CD14-positive monocyte (primary cell): ENCODE data around the gene SETD6. TPM values are rescaled to one million over a fixed set of nuclear protein-coding genes. Genes with fewer than 3 reads are reported as not detected.

Source experiments
- DNase-seq, 3 donors: peaks; one replicate each; pipeline ENCODE4 v3.0.0-alpha.2; 2011 to 2022
- H2AFZ ChIP-seq: 2 replicates; pipeline ENCODE4 v1.6.0; 2012; ENCODE audit warnings: mild to moderate bottlenecking, low read depth, low read length, inconsistent platforms; ENCODE audit not compliant: insufficient read depth, poor library complexity, severe bottlenecking
- H3K27ac ChIP-seq, 2 donors: 1 replicate in 1 of 2; 2 replicates in 1 of 2; pipeline ENCODE4 v1.5.1; 2012 to 2013; ENCODE audit warnings: low read length in 2 of 2, control low read depth in 1 of 2, inconsistent platforms in 1 of 2, low read depth in 1 of 2, mild to moderate bottlenecking in 1 of 2
- H3K27me3 ChIP-seq, 2 donors: one replicate each; pipeline versions ENCODE4 v1.6.0 to v1.6.1; 2011 to 2013; ENCODE audit warnings: low read length in 2 of 2; ENCODE audit not compliant: control insufficient read depth in 2 of 2, insufficient read depth in 2 of 2
- H3K36me3 ChIP-seq, 2 donors: replicated peaks in 1 of 2; 1 replicate in 1 of 2; 2 replicates in 1 of 2; pipeline versions ENCODE4 v1.5.1 to v1.6.1; 2012 to 2013; ENCODE audit warnings: low read length in 2 of 2, control low read depth in 1 of 2, inconsistent platforms in 1 of 2, mild to moderate bottlenecking in 1 of 2; ENCODE audit not compliant: insufficient read depth in 2 of 2, control insufficient read depth in 1 of 2
- H3K4me1 ChIP-seq, 2 donors: 1 replicate in 1 of 2; 2 replicates in 1 of 2; pipeline versions ENCODE4 v1.5.1 to v1.6.1; 2012 to 2013; ENCODE audit warnings: low read length in 2 of 2, control low read depth in 1 of 2, inconsistent platforms in 1 of 2, mild to moderate bottlenecking in 1 of 2, moderate library complexity in 1 of 2; ENCODE audit not compliant: insufficient read depth in 2 of 2, control insufficient read depth in 1 of 2
- H3K4me2 ChIP-seq: replicated peaks from 2 replicates; pipeline ENCODE3; 2012; ENCODE audit warnings: low read length, moderate library complexity, mild to moderate bottlenecking; ENCODE audit not compliant: poor library complexity, severe bottlenecking; ENCODE audit errors: extremely low read depth
- H3K4me3 ChIP-seq, 3 experiments: fragments of 200-600 bp in 1 of 3; sonication (generic) in 1 of 3; replicated peaks in 1 of 3; 1 replicate in 2 of 3; 2 replicates in 1 of 3; pipeline ENCODE4 v1.5.1; 2011 to 2013; ENCODE audit warnings: low read length in 3 of 3, mild to moderate bottlenecking in 3 of 3, control low read depth in 2 of 3, low read depth in 2 of 3, inconsistent platforms in 1 of 3, moderate library complexity in 1 of 3
- H3K79me2 ChIP-seq: 2 replicates; pipeline ENCODE4 v1.6.0; 2012; ENCODE audit warnings: mild to moderate bottlenecking, control low read depth, inconsistent platforms, low read length, moderate library complexity; ENCODE audit not compliant: insufficient read depth
- H3K9ac ChIP-seq: 2 replicates; pipeline ENCODE4 v1.6.0; 2017; ENCODE audit warnings: low read length, mild to moderate bottlenecking; ENCODE audit not compliant: insufficient read depth, poor library complexity, severe bottlenecking
- H3K9me3 ChIP-seq, 2 donors: replicated peaks in 1 of 2; 1 replicate in 1 of 2; 2 replicates in 1 of 2; pipeline versions ENCODE4 v1.5.1 to v1.6.1; 2012 to 2013; ENCODE audit warnings: low read length in 2 of 2, control low read depth in 1 of 2; ENCODE audit not compliant: control insufficient read depth in 1 of 2, insufficient read depth in 1 of 2
- H4K20me1 ChIP-seq: 2 replicates; pipeline ENCODE4 v1.6.0; 2012; ENCODE audit warnings: mild to moderate bottlenecking, low read length, control low read depth, moderate library complexity; ENCODE audit not compliant: insufficient read depth
- H3K27ac Mint-ChIP-seq, 7 donors: one replicate each; pipeline ENCODE4 v1.8.0; 2020; ENCODE audit warnings: mild to moderate bottlenecking in 7 of 7, mixed read lengths in 7 of 7, moderate library complexity in 6 of 7, inconsistent platforms in 2 of 7
- H3K27me3 Mint-ChIP-seq, 3 donors: one replicate each; pipeline ENCODE4 v1.8.0; 2021 to 2022; ENCODE audit warnings: low read depth in 3 of 3, mild to moderate bottlenecking in 3 of 3, mixed read lengths in 3 of 3, moderate library complexity in 3 of 3, inconsistent platforms in 1 of 3
- H3K36me3 Mint-ChIP-seq, 2 donors: one replicate each; pipeline ENCODE4 v1.8.0; 2020; ENCODE audit warnings: mixed read lengths in 2 of 2, inconsistent platforms in 1 of 2, mild to moderate bottlenecking in 1 of 2
- H3K4me1 Mint-ChIP-seq: one replicate; pipeline ENCODE4 v1.8.0; 2020; ENCODE audit warnings: mild to moderate bottlenecking, mixed read lengths
- H3K4me3 Mint-ChIP-seq, 2 donors: one replicate each; pipeline ENCODE4 v1.8.0; 2020; ENCODE audit warnings: mild to moderate bottlenecking in 2 of 2, mixed read lengths in 2 of 2, moderate library complexity in 1 of 2
- H3K9me3 Mint-ChIP-seq, 7 donors: one replicate each; pipeline ENCODE4 v1.8.0; 2020 to 2022; ENCODE audit warnings: mixed read lengths in 7 of 7, mild to moderate bottlenecking in 6 of 7, moderate library complexity in 6 of 7, inconsistent platforms in 2 of 7
- WGBS: methylation state at CpG from one replicate; pipeline ENCODE4 v1.1.5; 2013; ENCODE audit warnings: missing lambda C conversion rate; ENCODE audit not compliant: insufficient coverage; 5-methylcytosine and 5-hydroxymethylcytosine counted together
- intact Hi-C, 2 donors: fragments of 100-400 bp; cut with micrococcal nuclease; formaldehyde crosslinking; loops; one replicate each; pipeline versions ENCODE4 v1.15.0 to v1.15.1; 2023
- polyA plus RNA-seq, 3 donors: library from polyadenylated mRNA; depleted of rRNA in 1 of 3; unstranded in 2 of 3; stranded (reverse) in 1 of 3; fragments of 300-500 nt in 2 of 3; fragments of >200 nt in 1 of 3; fragmentation: Illumina TruSeq in 2 of 3; gene quantifications; 1 replicate in 2 of 3; 2 replicates in 1 of 3; pipeline ENCODE4 v1.2.3, GENCODE V29; 2012 to 2021
- TF ChIP-seq, protein P1 (sequence below): fragments of 200-600 bp; IDR thresholded peaks from one replicate; pipeline ENCODE4 v1.8.0; 2022; ENCODE audit warnings: antibody characterized with exemption, mild to moderate bottlenecking

Gene SETD6
- polyA plus RNA-seq, 3 donors = 2.5 to 13.7 (median 3.4) TPM

DNA sequence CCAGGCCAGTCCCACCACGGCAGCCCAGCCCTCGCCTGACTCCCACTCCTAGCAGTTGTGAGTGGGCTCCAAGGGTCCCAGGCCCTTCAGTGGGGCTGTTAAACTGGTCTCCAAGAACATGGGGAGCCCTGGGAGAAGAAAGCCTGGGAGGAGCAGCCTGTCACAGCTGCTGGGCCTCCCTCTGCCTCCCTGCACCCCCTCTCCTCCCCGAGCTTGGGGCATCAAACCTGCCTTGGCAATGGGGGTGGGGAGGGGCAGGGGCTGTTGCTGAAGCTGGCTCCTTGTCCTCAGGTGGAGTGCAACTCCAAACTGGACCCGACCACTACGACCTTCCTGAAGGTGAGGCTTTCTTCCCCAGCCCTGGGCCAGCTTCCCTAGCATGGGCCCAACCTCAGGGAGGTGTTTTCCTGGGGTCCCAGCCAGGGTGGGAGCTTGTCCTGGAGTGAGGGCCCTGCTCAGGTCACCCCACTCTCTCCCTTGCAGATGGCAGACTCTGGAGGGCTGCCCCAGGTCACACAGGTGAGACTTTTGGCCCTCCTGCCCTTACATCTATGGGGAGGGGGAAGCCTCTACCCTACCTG, 6.6 kb upstream of the SETD6 start:
- Histone ChIP-seq H3K36me3 (no peaks in the 10 kb centered on the region), H3K27ac (no peak overlapping the region), H3K4me3 (no peak overlapping the region), H3K79me2 (no peaks in the 10 kb centered on the region), H3K9me3 (no peaks in the 10 kb centered on the region), H3K4me2 (no peak overlapping the region), H3K9ac (no peak overlapping the region), H2AFZ (no peak overlapping the region), H4K20me1 (no peaks in the 10 kb centered on the region), H3K27me3 (no peaks in the 10 kb centered on the region), H3K4me1 (no peaks in the 10 kb centered on the region)
- WGBS = 90% methylated on average over 2 of the region's 5 CpGs
- no peaks in the 10 kb centered on the region for H3K9me3 Mint-ChIP-seq
- DNase-seq = no peak
- intact Hi-C loops = no loop called here
- TF ChIP-seq, protein P1, sequence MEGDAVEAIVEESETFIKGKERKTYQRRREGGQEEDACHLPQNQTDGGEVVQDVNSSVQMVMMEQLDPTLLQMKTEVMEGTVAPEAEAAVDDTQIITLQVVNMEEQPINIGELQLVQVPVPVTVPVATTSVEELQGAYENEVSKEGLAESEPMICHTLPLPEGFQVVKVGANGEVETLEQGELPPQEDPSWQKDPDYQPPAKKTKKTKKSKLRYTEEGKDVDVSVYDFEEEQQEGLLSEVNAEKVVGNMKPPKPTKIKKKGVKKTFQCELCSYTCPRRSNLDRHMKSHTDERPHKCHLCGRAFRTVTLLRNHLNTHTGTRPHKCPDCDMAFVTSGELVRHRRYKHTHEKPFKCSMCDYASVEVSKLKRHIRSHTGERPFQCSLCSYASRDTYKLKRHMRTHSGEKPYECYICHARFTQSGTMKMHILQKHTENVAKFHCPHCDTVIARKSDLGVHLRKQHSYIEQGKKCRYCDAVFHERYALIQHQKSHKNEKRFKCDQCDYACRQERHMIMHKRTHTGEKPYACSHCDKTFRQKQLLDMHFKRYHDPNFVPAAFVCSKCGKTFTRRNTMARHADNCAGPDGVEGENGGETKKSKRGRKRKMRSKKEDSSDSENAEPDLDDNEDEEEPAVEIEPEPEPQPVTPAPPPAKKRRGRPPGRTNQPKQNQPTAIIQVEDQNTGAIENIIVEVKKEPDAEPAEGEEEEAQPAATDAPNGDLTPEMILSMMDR = no peak
- peaks cover 4 to 7% (median 5%) of the 10 kb centered on the region in 3 donors for H3K27me3 Mint-ChIP-seq
- H3K36me3 Mint-ChIP-seq = no peaks in the 10 kb centered on the region
- H3K27ac Mint-ChIP-seq = no peak overlapping the region
- no peaks in the 10 kb centered on the region for H3K4me1 Mint-ChIP-seq
- H3K4me3 Mint-ChIP-seq = no peak overlapping the region

- no peak overlapping the region for H2AFZ ChIP-seq
- H3K4me2 ChIP-seq = no peak overlapping the region
- intact Hi-C loops = loop anchor here (10.0 kb wide), 2 partner anchors 115 to 155 kb away; partner anchors contain the start of gene CNOT1 (in 1 of the 2)
- Mint-ChIP-seq H3K9me3 (no peaks in the 10 kb centered on the region), H3K27ac (no peak overlapping the region), H3K27me3 (peaks cover 3 to 7% (median 5%) of the 10 kb centered on the region in 3 donors), H3K4me3 (no peak overlapping the region), H3K4me1 (no peaks in the 10 kb centered on the region), H3K36me3 (no peaks in the 10 kb centered on the region)
- no peak overlapping the region for H3K9ac ChIP-seq
- no peaks in the 10 kb centered on the region for H4K20me1 ChIP-seq
- 98% methylated on average over 5 of the region's 9 CpGs for WGBS
- H3K4me3 ChIP-seq = no peak overlapping the region
- H3K79me2 ChIP-seq = no peaks in the 10 kb centered on the region
- no peaks in the 10 kb centered on the region for H3K27me3 ChIP-seq
- H3K9me3 ChIP-seq = no peaks in the 10 kb centered on the region
- DNase-seq = no peak
- peaks cover 0 to under 1% of the 10 kb centered on the region in 2 donors for H3K4me1 ChIP-seq
- no peak overlapping the region for H3K27ac ChIP-seq
- H3K36me3 ChIP-seq = no peaks in the 10 kb centered on the region
- TF ChIP-seq, protein P1 = no peak
Observed at GRCh38 chr16:58509256-58510096, 5.8 kb upstream of the SETD6 start.
